ENCODE data around the gene DUSP12. TPM values are rescaled to one million over a fixed set of nuclear protein-coding genes. Genes with fewer than 3 reads are reported as not detected.

Gene DUSP12
- total and polyA plus RNA-seq, 2 donors (not counting 1 experiment from before 2014, with no cell fraction given), result 29.5 to 41.9 TPM

- no peaks in the 10 kb centered on the region for H3K27me3 ChIP-seq (replicated peaks in 1 of 4; ENCODE audit: control extremely low read depth in 1 of 4, control insufficient read depth in 3 of 4, insufficient read depth in 4 of 4, low read length in 3 of 4)
- Mint-ChIP-seq H3K27me3 (no peaks in the 10 kb centered on the region), H3K4me1 (peaks cover 32% of the 10 kb centered on the region), H3K27ac (peak overlapping the region; percentile 62), H3K9me3 (ENCODE audit: insufficient read depth) (no peaks in the 10 kb centered on the region), H3K4me3 (peak overlapping the region; percentile 82)
- H3K4me2 ChIP-seq (replicated peaks; ENCODE audit: low read depth, low read length, poor library complexity, severe bottlenecking), result peak overlapping the region; percentile 76
- peaks cover 21% of the 10 kb centered on the region for H4K20me1 ChIP-seq (ENCODE audit: control insufficient read depth, insufficient read depth, low read length, poor library complexity, severe bottlenecking)
- H3K27ac ChIP-seq (ENCODE audit: low read length in 2 of 2), result no peak overlapping the region
- H2AFZ ChIP-seq (ENCODE audit: insufficient read depth, low read depth, low read length, poor library complexity, severe bottlenecking), result no peak overlapping the region
- peaks cover 56 to 59% of the 10 kb centered on the region in 2 donors for H3K4me1 ChIP-seq (ENCODE audit: control insufficient read depth in 2 of 2, insufficient read depth in 2 of 2, low read length in 2 of 2)
- intact Hi-C loops (cut with micrococcal nuclease), result no loop called here
- CTCF ChIA-PET, result interaction anchor here (1.5 to 6.8 kb wide), 2 partner anchors 28 kb away, joined by 4 to 85 read pairs; no protein-coding TSS in a partner anchor
- H3K79me2 ChIP-seq (ENCODE audit: control insufficient read depth, insufficient read depth, low read length), result peaks cover 47% of the 10 kb centered on the region
- no peak overlapping the region for H3K9ac ChIP-seq (ENCODE audit: low read length)
- DNase-seq (no peak), ATAC-seq (ENCODE audit: low read depth) (no peak)
- H3K36me3 ChIP-seq (replicated peaks in 1 of 2; ENCODE audit: control extremely low read depth in 1 of 2, control insufficient read depth in 1 of 2, extremely low read depth in 1 of 2, insufficient read depth in 2 of 2, low read length in 1 of 2), result peaks cover 0 to 42% of the 10 kb centered on the region in 2 experiments
- WGBS (ENCODE audit: insufficient coverage), result 100% methylated on average over 2 of the region's 4 CpGs
- TF ChIP-seq CTCF (IDR thresholded peaks at IDR 0.05), result no peak
- TF ChIP-seq EZH2 (IDR thresholded peaks at IDR 0.05; ENCODE audit: borderline replicate concordance, insufficient read depth, low read depth, low read length, poor library complexity, severe bottlenecking), result no peak
- POLR2A ChIA-PET, result interaction anchor here (0.9 kb wide), 1 partner anchor 16 kb away, joined by 3 read pairs; no protein-coding TSS in a partner anchor
- H3K9me3 ChIP-seq (ENCODE audit: control extremely low read depth in 1 of 3, control insufficient read depth in 2 of 3, insufficient read depth in 1 of 3, low read length in 2 of 3), result peaks cover 0 to 4% (median 0%) of the 10 kb centered on the region in 3 donors
- H3K4me3 ChIP-seq (ENCODE audit: control extremely low read depth in 1 of 5, extremely low read depth in 1 of 5, insufficient read depth in 1 of 5, low read depth in 2 of 5, low read length in 4 of 5), result no peak overlapping the region
Measured at GRCh38 chr1:161710560-161710959, 39.0 kb upstream of the DUSP12 start.

GRCh38 chr1:161718559-161719324 lies 30.8 kb upstream of the DUSP12 start:
- Histone ChIP-seq H3K4me3 (ENCODE audit: control extremely low read depth in 1 of 5, extremely low read depth in 1 of 5, insufficient read depth in 1 of 5, low read depth in 2 of 5, low read length in 4 of 5) (peak overlapping the region in 4 of 5 experiments; percentile 18 to 63 (median 32)), H3K79me2 (ENCODE audit: control insufficient read depth, insufficient read depth, low read length) (no peaks in the 10 kb centered on the region), H3K4me2 (replicated peaks; ENCODE audit: low read depth, low read length, poor library complexity, severe bottlenecking) (peak overlapping the region; percentile 81), H3K9me3 (ENCODE audit: control extremely low read depth in 1 of 3, control insufficient read depth in 2 of 3, insufficient read depth in 1 of 3, low read length in 2 of 3) (no peaks in the 10 kb centered on the region), H3K27ac (ENCODE audit: low read length in 2 of 2) (peak overlapping the region; percentile 16 to 52), H3K4me1 (ENCODE audit: control insufficient read depth in 2 of 2, insufficient read depth in 2 of 2, low read length in 2 of 2) (peaks cover 44 to 46% of the 10 kb centered on the region in 2 donors), H3K36me3 (replicated peaks in 1 of 2; ENCODE audit: control extremely low read depth in 1 of 2, control insufficient read depth in 1 of 2, extremely low read depth in 1 of 2, insufficient read depth in 2 of 2, low read length in 1 of 2) (peaks cover 0 to 5% of the 10 kb centered on the region in 2 experiments), H3K27me3 (replicated peaks in 1 of 4; ENCODE audit: control extremely low read depth in 1 of 4, control insufficient read depth in 3 of 4, insufficient read depth in 4 of 4, low read length in 3 of 4) (peaks cover 0 to 4% (median 0%) of the 10 kb centered on the region in 4 experiments), H2AFZ (ENCODE audit: insufficient read depth, low read depth, low read length, poor library complexity, severe bottlenecking) (no peak overlapping the region), H3K9ac (ENCODE audit: low read length) (peak overlapping the region; percentile 53), H4K20me1 (ENCODE audit: control insufficient read depth, insufficient read depth, low read length, poor library complexity, severe bottlenecking) (no peaks in the 10 kb centered on the region)
- ATAC-seq (ENCODE audit: low read depth) (peak; percentile 88), DNase-seq (peak; percentile 81)
- TF ChIP-seq EZH2 (IDR thresholded peaks at IDR 0.05; ENCODE audit: borderline replicate concordance, insufficient read depth, low read depth, low read length, poor library complexity, severe bottlenecking), result no peak
- TF ChIP-seq CTCF (IDR thresholded peaks at IDR 0.05), result no peak
- peak overlapping the region; percentile 62 for H3K4me3 Mint-ChIP-seq
- POLR2A ChIA-PET, result interaction anchor here (0.7 to 1.5 kb wide), 3 partner anchors 10 to 1510 kb away, joined by 3 to 6 read pairs (median 5); partner anchors contain the start of gene FCRLA
- no peaks in the 10 kb centered on the region for H3K9me3 Mint-ChIP-seq (ENCODE audit: insufficient read depth)
- peaks cover 53% of the 10 kb centered on the region for H3K4me1 Mint-ChIP-seq
- intact Hi-C loops (cut with micrococcal nuclease), result loop anchor here (1.0 kb wide), 3 partner anchors 8 to 21 kb away; partner anchors contain the start of gene FCRLA
- CTCF ChIA-PET, result interaction anchor here (0.7 to 2.1 kb wide), 4 partner anchors 12 to 52 kb away, joined by 3 to 9 read pairs (median 4); partner anchors contain the start of gene FCRLA
- WGBS (ENCODE audit: insufficient coverage), result 9% methylated on average over 5 of the region's 8 CpGs
- peak overlapping the region; percentile 74 for H3K27ac Mint-ChIP-seq
- H3K27me3 Mint-ChIP-seq, result no peaks in the 10 kb centered on the region

All from B cell (primary cell).